Stimulated activated CD8-positive, alpha-beta memory T cell treated with anti-CD3 and anti-CD28 coated beads, Interleukin-7, amount 100 ng/mL, for 48 hours (primary cell): ENCODE measurements around the gene CREBBP.

Source experiments
- DNase-seq, 2 donors: peaks; one replicate each; pipeline ENCODE4 v3.0.0-alpha.2; 2020; ENCODE audit warnings: low read depth in 1 of 2; ENCODE audit errors: extremely low read depth in 1 of 2

CREBBP gene

DNA sequence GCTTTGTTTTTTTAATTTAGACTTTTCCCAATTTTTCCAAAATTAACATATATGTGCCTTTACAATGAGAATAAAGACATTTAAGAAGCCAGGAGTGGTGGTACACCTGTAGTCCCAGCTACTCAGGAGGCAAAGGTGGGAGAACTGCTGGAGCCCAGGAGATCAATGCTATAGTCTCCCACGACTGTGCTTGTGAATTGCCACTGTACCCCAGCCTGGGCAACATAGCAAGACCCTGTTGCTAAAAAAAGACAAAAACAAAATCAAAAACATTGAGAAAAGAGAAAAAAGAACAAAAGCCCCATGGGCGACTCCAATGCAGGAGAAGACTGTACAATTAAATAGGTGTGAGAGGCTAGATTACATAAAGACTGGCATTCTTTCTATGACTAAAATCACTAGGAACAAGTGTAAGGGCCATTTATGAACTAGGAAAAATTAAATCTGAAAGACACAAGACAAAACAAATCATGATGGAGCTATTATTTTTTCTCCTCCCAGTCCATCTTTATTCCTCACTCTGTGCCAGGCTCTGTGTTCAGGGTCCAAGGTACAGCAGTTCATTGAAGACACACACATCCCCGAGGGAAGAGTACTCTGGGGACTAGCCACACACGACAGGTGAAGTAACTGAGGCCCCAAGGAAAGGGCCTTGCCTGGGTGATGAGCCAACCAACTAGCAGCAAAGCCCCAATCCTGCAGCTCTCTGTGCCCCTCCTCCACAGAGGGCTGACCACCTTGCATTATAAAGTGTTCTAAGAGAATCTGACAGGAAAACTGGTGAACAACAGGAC is 79.8 kb downstream of the CREBBP start:
- DNase-seq, result no peak

DNA sequence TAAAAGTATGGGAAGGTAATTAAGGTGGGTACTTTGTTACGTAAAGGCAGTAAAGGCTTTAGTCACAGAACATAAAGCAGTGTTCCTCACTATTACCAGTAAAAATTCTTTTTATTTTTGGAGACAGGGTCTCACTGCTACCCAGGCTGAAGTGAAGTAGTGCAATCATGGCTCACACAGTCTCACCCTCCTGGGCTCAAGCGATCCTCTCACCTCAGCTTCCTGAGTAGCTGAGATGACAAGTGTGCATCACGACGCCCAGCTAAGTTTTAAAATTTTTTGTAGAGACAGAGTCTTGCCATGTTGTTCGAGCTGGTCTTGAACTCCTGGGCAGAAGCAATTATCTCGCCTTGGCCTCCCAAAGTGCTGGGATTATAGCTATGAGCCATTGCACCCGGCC is 80.5 kb downstream of the CREBBP start:
- DNase-seq, result no peak

DNA sequence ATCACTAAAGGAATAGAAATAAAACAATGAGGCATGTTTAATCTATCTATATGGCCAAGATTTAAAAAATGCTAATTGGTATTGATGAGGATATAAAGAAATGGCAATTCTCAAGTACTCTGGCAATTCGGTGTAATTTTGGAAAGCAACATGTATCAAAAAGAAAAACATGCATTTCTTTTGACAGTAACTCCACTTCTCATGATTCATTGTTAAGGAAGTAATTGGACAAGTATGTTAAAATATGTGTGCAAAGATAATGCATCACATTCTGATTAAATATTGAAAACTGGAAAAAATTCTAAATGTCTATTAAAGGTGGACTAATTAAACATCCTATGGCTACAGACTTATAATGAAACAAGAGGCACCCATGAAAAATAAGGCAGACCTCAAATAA is 81.2 kb downstream of the CREBBP start:
- no peak for DNase-seq

DNA sequence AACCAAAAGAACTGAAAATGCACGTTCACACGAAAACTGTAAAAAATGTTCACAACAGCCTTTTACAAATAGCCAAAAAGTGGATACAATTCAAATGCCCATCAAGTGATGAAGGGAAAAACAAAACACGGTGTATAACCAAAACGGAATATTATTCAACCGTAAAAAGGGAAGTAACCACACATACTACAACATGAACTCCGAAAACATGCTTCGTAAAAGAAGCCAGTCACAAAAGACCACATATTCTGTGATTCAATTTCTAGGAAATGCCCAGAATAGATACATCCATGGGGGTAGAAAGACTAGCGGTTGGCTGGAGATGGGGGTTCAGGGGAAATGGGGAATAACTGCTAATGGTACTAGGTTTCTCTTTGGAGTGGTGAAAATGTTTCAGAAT is 81.7 kb downstream of the CREBBP start:
- no peak for DNase-seq

DNA sequence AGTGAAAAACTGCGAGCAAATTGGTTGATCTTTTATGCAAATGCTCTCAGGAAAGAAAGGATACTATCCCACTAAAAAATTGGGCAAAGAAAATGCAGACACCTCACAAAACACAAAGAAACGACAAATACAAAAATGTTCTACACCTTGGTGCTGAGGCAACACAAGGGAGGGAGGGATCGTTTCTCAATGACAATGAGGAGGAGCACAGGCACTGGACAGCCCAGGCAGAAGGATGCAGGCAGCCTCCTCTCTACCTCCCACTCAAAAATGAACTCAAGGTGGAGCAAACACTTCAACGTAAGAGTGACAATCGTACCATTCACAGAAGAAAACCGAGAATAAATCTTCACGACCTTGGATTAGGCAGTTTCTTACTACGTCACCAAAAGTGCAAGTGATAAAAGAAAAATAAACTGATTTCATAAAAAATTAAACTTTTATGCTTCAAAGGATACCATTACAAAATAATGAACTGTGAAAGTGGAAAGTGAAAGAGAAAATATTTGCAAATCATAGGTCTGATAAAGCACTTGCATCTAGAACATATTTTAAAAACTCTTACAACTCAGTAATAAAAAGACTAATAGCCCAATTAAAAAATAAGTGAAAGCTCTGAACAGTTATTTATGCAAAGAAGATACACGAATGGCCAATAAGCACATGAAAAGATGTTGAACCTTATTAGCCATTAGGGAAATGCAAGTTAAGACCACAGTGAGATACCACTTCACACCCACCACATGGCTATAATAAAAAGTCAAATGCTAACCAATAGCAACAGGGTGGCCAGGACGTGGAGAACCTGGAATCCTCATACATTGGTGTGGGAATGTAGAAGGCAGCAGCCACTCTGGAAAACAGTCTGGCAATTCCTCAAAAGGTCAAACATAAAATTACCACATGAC is 82.4 kb downstream of the CREBBP start:
- DNase-seq, result no peak

DNA sequence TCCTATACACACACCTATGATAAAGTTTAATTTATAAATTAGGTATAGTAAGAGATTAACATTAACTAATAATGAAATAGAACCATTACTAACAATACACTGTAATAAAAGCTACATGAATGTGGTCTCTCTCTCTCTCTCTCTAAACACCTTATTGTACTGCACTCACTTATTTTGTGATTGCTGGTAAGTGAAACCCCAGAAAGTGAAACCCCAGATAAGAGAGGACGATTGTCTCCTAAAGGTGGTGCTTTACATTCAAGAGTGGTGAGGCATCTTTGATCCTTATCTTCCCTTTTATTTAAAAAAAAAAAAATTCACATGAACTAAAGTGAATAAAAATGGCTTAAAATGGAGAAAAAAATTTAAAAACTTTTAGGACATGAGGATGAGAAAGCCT is 83.0 kb downstream of the CREBBP start:
- DNase-seq, result no peak

DNA sequence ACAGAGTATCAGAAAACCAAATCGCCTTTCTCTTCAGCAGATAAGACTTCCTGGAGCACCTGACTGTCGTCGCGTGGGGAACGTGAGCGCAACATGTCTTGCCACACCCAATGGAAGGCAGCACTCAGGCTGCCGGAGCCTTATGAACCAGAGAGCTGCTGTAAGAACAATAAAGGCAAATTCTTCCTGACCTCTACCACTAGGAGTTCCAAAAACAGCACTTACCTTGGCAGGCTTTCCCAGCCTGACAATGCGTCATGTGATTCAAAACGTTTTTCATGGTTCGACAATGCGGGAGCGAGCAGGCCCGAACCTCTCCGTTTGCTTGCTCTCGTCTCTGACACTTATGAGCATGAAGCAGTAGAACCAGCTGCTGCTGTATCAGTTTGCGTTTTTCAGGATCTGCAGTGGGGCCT is 87.3 kb downstream of the CREBBP start:
- DNase-seq, result no peak

DNA sequence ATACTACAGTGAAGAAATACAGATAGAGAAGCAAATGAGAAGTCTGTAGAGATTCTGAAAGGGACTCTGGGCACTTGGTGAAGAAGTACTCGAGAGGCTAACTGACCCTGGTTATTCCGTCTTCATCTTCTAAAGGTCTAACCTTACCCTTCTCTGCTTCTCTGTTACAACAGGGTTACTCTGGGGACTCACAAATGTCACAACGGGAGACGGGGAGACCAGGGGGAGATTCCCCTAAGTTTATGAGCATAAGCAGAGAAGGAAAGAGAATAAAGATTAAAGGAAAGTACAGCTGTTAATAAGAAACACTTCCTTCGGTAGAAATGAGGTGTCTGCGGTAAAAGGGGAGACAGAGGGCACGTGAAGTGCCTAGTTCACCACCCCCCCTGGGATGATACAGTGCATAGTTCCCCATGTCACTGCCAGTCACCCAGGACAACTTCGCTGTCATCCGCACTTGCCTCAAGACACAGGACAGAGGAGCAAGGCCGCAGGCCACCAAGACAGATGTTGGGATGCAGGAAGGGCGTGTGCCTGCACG is 88.0 kb downstream of the CREBBP start:
- DNase-seq, result no peak

DNA sequence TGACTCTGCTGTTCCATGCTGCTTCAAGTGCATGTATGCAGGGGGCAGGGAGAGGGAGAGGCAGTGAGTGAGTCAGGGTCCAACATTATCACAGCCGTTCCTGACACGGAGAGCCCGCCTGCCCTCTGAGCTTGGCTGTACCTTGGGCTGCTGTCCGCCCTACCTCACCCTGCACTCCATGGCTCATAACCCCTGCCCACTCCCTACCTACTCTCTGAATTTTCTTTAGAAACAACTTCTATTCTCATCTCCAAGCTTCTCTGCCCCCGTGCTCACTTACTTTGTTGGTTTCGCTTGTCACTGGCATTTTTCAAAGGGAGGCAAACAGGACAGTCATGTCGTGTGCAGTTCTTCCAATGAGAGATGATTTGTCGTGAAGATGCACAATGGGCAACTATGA is 88.8 kb downstream of the CREBBP start:
- DNase-seq, result no peak

DNA sequence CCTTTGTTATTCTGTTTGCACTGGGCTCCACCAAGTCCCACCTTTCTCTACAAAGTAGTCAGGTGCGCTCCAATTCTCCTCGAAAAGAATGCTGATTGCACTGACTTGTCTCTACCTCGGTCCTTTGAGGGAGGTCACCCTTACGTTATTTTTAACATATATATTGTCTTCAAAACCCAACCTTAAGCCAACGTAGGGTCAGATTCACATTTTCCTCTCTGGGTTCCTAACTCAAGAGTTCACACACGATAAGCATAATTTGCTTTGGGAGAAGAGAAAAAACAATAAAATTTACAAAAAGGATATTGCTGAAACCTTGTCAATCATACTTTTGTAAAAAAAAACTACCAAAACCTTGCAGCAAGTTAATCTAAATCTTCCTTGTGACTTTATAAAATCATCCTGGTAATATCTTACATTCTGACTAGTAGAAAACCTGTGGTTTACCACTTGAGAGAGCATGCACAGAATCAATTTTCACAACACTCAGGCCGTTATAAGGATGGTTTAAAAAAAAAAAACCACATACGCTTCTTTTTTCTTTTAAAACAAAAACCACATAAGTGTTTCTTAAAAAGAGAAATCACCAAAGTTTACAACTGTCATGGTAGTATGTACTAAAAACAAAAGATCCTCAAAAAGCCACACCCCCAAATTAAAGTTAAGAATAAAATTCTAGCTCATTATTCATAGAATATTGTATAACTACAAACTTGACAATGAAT is 91.0 kb downstream of the CREBBP start:
- DNase-seq, result no peak

DNA sequence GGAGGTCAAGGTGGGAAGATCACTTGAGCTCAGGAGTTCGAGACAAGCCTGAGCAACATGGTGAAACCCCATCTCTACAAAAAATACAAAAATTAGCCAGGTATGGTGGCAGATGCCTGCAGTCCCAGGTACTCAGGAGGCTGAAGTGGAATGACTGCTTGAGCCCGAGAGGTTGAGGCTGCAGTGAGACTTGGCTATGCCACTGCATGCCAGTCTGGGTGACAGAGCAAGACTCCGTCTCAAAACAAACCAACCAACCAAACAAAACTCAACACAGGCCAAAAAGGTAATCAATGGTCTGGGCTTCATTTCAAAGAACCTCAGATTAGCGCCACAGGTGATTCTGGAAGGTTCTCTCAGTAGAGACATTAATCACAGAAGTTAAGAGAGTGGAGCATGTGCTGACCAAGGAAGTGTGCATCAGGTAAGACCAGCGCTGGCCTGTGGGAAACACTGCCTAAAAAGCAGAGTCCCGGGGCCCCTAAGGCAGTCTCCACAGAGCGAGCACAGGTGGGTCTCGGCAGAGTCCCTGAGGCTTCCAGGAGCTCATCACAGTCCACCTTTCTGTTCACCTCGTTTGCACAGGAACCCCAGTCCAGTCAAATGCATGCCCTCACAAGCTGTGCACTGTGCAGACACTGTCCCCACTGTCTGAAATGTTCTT is 91.7 kb downstream of the CREBBP start:
- DNase-seq, result no peak

DNA sequence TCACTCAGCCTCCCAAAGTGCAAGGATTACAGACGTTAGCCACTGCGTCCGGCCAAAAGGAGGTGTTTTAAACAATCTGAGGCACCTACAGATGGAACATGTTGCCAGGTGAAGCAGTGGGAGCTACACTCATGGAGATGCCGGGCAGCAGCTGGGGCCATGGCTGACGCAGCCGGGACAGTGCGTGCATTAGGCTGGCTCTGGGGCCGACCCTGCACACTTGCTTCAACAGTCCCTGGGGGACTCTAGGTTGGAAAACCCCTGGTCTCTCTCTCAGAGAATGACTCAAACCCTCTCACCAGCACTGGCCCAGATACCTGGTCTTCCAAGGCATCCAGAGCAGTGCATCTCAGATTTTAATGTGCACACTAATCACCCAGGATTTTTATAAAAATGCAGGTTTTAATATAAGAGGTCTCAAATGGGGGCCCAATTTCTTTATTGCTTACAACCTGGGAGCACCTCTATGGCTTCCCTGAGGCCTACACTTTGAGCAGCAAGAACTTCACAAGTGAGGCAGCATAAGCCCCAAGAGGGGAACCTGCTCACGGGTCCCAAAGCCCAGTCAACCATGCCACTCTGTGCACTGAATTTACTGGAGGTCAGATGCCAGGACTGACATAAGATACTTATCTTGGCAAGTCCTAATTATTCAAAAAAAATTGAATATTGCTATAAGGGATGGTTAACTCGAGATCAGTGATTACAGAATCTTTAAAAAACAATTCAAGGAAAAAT is 92.4 kb downstream of the CREBBP start:
- no peak for DNase-seq

DNA sequence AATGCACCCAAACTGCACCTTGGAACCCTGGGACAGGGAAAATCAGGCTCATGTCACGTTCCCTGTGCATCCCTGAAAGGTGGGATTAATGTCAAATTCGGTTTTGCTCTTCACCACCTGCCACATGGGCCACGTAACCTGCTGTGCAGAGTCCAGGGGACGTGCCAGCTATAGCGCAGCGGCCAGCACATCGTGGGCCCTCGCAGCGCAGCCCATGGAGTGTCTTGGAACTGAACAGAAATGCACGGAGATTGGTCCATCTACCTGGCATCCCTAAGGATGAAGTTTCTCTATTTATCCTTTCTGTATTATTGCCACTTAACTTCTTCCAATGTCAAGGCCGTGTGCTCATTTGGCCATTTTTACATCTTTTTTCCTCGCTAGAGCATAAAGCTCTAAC is 95.1 kb downstream of the CREBBP start:
- no peak for DNase-seq

DNA sequence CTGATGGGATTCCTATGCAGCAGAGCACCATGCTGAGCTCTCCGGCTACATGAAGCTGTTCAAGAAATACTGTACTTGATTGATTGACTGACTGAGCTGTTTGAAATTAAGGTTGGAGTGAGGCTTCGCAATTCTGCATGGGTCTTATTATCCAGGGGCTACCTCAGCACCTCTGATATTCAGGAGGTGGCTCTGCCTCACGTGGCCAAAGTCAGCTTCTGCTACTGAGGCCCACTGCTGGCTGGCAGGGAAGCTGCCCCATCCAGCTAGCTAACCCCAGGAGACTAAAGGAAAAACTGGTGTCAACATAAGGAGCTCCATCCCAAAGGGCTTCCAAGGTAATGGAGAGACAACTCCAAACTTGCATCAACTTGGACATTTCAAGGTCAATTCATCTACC is 97.0 kb downstream of the CREBBP start:
- no peak for DNase-seq

DNA sequence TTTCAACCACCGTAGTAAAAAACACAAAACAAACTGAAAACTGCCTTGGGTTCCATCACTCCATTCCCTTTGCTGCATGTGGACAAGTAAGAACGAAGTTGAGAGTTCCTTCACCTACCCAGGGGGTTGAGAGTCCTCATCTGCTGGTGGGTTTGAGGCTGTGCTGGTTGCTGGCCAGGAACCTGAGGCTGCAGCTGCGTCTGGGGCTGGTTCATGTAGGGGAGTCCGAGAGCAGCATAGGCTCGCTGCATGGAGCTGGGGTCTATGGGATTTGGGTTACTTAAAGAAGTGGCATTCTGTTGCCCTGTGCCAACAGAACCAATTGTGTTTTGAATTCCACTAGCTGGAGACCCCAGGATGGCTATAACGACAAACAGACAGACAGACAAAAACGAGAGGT is 97.9 kb downstream of the CREBBP start:
- DNase-seq, result no peak

DNA sequence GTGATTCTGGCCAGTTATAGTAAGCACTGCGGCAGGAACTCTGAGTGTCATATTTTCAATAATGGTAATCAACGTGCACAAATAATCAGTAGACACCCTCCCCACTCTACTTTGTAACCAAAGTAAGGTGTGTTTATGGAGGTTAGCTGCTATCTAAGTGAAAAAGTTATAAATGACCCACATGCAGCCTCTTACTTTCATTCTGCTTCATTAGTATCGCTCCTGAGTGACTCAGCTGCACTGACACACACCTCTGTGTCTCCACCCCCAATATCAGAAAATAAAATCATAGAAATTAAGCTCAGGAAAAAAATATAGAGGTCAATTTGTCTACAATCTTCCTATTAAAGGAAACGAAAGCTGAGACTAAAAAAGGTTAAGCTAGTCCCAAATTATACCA is 99.1 kb downstream of the CREBBP start:
- no peak for DNase-seq

DNA sequence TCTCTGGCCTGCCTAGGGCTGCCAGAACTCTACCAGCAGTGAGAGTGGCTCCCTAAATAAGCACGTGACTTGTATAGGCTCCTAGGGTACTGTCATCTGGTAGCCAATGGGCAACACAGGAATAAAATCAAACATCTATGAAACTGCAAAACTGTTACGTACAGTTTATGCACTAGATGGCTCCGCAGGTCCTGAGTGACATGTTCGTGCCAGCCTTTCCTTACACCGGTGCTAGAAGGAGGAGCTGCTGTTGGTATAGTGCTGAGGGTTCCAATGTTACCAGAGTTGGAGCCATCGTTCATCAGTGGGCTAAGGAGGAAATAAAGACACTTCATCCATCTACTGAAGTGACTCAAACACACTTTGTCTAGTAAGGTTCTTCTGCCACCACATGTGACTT is 99.9 kb downstream of the CREBBP start:
- no peak for DNase-seq

DNA sequence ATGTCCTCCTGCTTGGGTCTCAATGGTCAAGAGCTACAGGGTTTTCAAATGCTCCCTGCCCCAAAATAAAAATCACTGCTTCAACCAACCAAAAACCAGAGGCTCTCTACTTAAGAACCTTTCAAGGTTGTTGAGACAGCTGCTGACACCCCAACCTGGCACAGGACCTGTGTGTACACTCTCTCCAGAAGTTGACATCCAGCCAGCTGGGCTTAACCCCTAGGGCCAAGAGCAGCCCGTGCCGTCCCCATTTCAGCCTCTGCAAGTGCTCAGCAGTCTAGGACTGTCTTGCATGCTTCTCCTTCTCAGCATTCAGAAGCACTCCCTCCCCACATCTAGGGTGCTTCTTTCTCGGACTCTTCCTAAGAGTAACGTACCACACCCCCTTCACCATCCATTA is 104.2 kb downstream of the CREBBP start:
- DNase-seq, result no peak

DNA sequence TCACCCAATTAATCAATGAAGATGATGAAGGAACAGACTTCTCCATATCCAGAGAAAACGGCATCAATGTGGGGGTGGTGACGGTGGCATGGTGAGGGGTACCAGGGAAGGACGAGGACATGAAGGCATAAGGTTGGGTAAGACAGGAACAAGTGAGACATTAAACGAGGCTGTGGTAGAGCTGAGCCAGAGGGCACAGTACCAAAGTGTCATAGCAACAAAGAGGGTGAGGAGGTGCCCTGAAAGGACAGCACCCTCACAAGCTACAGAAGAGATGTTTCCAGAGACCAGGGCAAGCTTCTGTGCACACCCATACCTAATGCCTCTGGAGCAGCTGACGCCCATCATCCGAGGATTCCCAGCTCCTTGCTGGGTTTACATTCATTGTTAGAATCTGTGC is 105.7 kb downstream of the CREBBP start:
- DNase-seq, result no peak

DNA sequence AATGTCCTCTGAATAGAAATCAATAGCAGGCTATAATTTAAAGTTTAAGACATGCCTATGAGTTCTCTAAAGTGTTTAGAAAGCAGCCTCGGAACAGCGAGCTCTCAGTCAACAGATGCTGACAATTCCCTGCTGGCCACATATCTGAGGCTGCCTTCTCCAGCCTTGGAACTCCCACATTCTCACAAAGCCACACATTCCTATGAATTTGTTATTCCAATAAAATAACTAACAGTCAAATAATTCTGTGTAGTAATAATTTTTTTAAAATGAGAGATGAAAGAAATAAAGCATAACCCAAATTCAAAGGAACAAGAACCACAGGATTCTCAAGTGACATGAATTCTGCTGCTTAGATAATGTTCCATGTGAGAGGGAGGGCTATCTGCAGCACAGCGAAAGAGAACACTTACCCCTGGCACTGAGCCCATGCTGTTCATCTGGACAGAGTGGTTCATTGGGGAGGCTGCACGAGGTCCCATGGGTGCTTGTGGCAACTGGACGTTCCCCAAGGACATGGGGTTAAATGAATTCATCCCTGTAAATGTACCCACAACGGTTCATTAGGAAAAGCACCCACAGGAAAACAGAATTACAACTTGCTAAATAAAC is 106.3 kb downstream of the CREBBP start:
- DNase-seq, result no peak
